ENCODE data around the gene FRMD4B.

DNA sequence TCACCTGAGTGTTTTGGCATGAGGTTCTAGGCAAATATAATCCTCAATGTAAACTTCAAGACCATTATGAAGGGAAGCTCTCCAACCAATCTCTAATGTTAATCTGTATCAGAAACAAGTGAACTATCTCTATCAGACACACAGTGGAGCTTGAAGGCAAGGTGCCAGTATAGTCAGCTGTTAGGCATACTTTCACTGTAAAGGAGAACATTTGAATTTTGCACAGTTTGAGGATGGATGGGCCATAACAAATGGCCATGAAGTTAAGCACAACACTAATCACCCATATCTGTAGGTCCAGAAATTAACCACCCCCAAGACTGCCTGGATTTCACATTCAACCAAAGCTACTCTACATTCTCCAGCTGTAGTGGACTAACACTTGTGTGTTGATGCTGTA is 194.4 kb downstream of the FRMD4B start:
- TF ChIP-seq, protein P1, sequence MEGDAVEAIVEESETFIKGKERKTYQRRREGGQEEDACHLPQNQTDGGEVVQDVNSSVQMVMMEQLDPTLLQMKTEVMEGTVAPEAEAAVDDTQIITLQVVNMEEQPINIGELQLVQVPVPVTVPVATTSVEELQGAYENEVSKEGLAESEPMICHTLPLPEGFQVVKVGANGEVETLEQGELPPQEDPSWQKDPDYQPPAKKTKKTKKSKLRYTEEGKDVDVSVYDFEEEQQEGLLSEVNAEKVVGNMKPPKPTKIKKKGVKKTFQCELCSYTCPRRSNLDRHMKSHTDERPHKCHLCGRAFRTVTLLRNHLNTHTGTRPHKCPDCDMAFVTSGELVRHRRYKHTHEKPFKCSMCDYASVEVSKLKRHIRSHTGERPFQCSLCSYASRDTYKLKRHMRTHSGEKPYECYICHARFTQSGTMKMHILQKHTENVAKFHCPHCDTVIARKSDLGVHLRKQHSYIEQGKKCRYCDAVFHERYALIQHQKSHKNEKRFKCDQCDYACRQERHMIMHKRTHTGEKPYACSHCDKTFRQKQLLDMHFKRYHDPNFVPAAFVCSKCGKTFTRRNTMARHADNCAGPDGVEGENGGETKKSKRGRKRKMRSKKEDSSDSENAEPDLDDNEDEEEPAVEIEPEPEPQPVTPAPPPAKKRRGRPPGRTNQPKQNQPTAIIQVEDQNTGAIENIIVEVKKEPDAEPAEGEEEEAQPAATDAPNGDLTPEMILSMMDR (conservative IDR thresholded peaks at IDR 0.05 in 1 of 2, IDR thresholded peaks at IDR 0.05 in 1 of 2; ENCODE audit: low read depth in 1 of 2, low read length in 2 of 2) = no peak
- TF ChIP-seq EZH2 (IDR thresholded peaks at IDR 0.05; ENCODE audit: low read length, missing control alignments) = no peak
